Astrocyte (in vitro differentiated cells and primary cell): ENCODE data around the gene SDSL. TPM values are rescaled to one million over a fixed set of nuclear protein-coding genes. Genes with fewer than 3 reads are reported as not detected.

ENCODE experiments used
- DNase-seq: peaks from one replicate; pipeline ENCODE4 v3.0.0-alpha.2; 2010; ENCODE audit warnings: low read depth
- FAIRE-seq: peaks from 2 replicates; lab custom pipeline; 2011; peaks lifted over from hg19 to GRCh38; lab: Jason Lieb, UNC
- H2AFZ ChIP-seq: 2 replicates; pipeline ENCODE4 v1.6.0; 2012; ENCODE audit warnings: low read depth, low read length, inconsistent platforms
- H3K27ac ChIP-seq: 2 replicates; pipeline ENCODE4 v1.5.1; 2011; ENCODE audit warnings: low read depth, low read length, inconsistent platforms
- H3K27me3 ChIP-seq: 2 replicates; pipeline ENCODE4 v1.6.0; 2011; ENCODE audit warnings: low read length, inconsistent platforms; ENCODE audit not compliant: insufficient read depth
- H3K36me3 ChIP-seq: 2 replicates; pipeline ENCODE4 v1.5.1; 2011; ENCODE audit warnings: low read length, inconsistent platforms; ENCODE audit not compliant: insufficient read depth
- H3K4me1 ChIP-seq: 2 replicates; pipeline ENCODE4 v1.5.1; 2011; ENCODE audit warnings: low read length, inconsistent platforms; ENCODE audit not compliant: insufficient read depth
- H3K4me2 ChIP-seq: 2 replicates; pipeline ENCODE4 v1.6.0; 2012; ENCODE audit warnings: low read length, inconsistent platforms
- H3K4me3 ChIP-seq: 2 replicates; pipeline ENCODE4 v1.5.1; 2011; ENCODE audit warnings: low read depth, mild to moderate bottlenecking, low read length, inconsistent platforms; ENCODE audit not compliant: insufficient read depth
- H3K79me2 ChIP-seq: 2 replicates; pipeline ENCODE4 v1.6.0; 2012; ENCODE audit warnings: mild to moderate bottlenecking, low read length, inconsistent platforms; ENCODE audit not compliant: insufficient read depth
- H3K9ac ChIP-seq: 2 replicates; pipeline ENCODE4 v1.6.0; 2012; ENCODE audit warnings: mild to moderate bottlenecking, low read length, inconsistent platforms
- H3K9me3 ChIP-seq: 2 replicates; pipeline ENCODE4 v1.5.1; 2012; ENCODE audit warnings: low read depth, mild to moderate bottlenecking, low read length, inconsistent platforms; ENCODE audit not compliant: insufficient read depth
- H4K20me1 ChIP-seq: 2 replicates; pipeline ENCODE4 v1.6.0; 2012; ENCODE audit warnings: low read length, inconsistent platforms; ENCODE audit not compliant: insufficient read depth
- H3K27ac Mint-ChIP-seq: one replicate; pipeline ENCODE4 v1.8.0; 2021; ENCODE audit warnings: mild to moderate bottlenecking, mixed read lengths; ENCODE audit not compliant: unreplicated experiment
- H3K27me3 Mint-ChIP-seq: one replicate; pipeline ENCODE4 v1.8.0; 2021; ENCODE audit warnings: low read depth, mixed read lengths; ENCODE audit not compliant: unreplicated experiment
- H3K36me3 Mint-ChIP-seq: one replicate; pipeline ENCODE4 v1.8.0; 2021; ENCODE audit warnings: low read depth, mixed read lengths; ENCODE audit not compliant: unreplicated experiment
- H3K4me1 Mint-ChIP-seq: one replicate; pipeline ENCODE4 v1.8.0; 2021; ENCODE audit warnings: low read depth, mixed read lengths; ENCODE audit not compliant: unreplicated experiment
- H3K4me3 Mint-ChIP-seq: one replicate; pipeline ENCODE4 v1.8.0; 2021; ENCODE audit warnings: mild to moderate bottlenecking, moderate library complexity, mixed read lengths; ENCODE audit not compliant: unreplicated experiment
- H3K9me3 Mint-ChIP-seq: one replicate; pipeline ENCODE4 v1.8.0; 2021; ENCODE audit warnings: mild to moderate bottlenecking, mixed read lengths; ENCODE audit not compliant: unreplicated experiment
- EZH2 ChIP-seq: IDR thresholded peaks from 2 replicates; pipeline ENCODE4 v1.6.1; 2012; ENCODE audit warnings: mild to moderate bottlenecking, low read length, inconsistent platforms; ENCODE audit not compliant: insufficient read depth
- total RNA-seq: library from RNA; stranded (reverse); gene quantifications from 2 replicates; pipeline ENCODE4 v1.2.1, GENCODE V29; 2021
- TF ChIP-seq, protein P1 (sequence below): IDR thresholded peaks from 2 replicates; pipeline ENCODE4 v1.5.1; 2011; ENCODE audit warnings: low read depth, mild to moderate bottlenecking, inconsistent platforms, low read length, moderate library complexity; ENCODE audit not compliant: insufficient read depth

Gene SDSL
- total RNA-seq, 1 donor from 2014 or later, result 9.5 TPM

DNA sequence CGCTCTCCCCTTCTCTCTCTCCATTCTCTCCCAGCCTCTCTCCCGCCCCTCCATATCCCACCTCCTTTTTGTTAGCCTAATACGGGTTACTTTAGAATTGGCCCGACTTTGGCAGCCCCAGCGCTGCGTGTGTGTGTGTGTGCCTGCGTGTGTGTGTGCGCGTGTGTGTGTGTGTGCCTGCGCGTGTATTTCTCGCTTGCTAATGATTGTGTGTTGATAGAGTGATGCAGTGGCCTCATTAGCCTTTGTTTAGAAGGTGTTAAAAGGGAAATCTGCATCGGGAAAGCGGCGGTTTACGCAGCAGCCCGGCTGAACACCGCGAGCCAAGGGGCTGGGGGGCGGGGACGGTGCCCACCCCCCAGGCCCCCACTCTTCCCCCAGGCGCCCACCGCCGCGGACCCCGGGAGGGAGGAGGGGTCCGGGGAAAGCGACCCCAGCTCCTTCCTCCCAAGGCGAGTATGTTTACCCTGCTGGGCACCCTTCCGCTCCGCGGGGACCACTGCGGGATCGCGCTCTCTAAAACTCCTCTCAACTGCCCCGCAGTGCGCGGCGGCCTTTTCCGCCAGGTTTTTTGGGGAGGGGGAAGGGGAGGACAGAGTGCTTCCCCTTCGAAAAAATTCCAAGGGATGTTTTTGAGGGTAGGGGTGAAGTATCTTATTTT, 56.3 kb downstream of the SDSL start:
- peaks cover 5% of the 10 kb centered on the region for H3K4me1 Mint-ChIP-seq
- H3K27ac ChIP-seq, result no peak overlapping the region
- H3K9me3 Mint-ChIP-seq, result peaks cover 18% of the 10 kb centered on the region
- no peak overlapping the region for H3K4me3 ChIP-seq
- H3K36me3 Mint-ChIP-seq, result peaks cover 4% of the 10 kb centered on the region
- H3K4me3 Mint-ChIP-seq, result no peak overlapping the region
- H3K9me3 ChIP-seq, result no peaks in the 10 kb centered on the region
- H3K79me2 ChIP-seq, result no peaks in the 10 kb centered on the region
- FAIRE-seq, result no peak
- H3K27me3 Mint-ChIP-seq, result peaks cover 88% of the 10 kb centered on the region
- H3K4me1 ChIP-seq, result no peaks in the 10 kb centered on the region
- no peak overlapping the region for H3K4me2 ChIP-seq
- H4K20me1 ChIP-seq, result peaks cover 2% of the 10 kb centered on the region
- H3K9ac ChIP-seq, result no peak overlapping the region
- H3K27me3 ChIP-seq, result peaks cover 63% of the 10 kb centered on the region
- no peak overlapping the region for H3K27ac Mint-ChIP-seq
- no peak for DNase-seq
- TF ChIP-seq, protein P1, sequence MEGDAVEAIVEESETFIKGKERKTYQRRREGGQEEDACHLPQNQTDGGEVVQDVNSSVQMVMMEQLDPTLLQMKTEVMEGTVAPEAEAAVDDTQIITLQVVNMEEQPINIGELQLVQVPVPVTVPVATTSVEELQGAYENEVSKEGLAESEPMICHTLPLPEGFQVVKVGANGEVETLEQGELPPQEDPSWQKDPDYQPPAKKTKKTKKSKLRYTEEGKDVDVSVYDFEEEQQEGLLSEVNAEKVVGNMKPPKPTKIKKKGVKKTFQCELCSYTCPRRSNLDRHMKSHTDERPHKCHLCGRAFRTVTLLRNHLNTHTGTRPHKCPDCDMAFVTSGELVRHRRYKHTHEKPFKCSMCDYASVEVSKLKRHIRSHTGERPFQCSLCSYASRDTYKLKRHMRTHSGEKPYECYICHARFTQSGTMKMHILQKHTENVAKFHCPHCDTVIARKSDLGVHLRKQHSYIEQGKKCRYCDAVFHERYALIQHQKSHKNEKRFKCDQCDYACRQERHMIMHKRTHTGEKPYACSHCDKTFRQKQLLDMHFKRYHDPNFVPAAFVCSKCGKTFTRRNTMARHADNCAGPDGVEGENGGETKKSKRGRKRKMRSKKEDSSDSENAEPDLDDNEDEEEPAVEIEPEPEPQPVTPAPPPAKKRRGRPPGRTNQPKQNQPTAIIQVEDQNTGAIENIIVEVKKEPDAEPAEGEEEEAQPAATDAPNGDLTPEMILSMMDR, result no peak
- peak; percentile 56 for TF ChIP-seq EZH2
- H2AFZ ChIP-seq, result no peak overlapping the region
- H3K36me3 ChIP-seq, result no peaks in the 10 kb centered on the region

- Histone ChIP-seq H3K36me3 (no peaks in the 10 kb centered on the region), H3K4me3 (no peak overlapping the region), H2AFZ (no peak overlapping the region), H4K20me1 (no peaks in the 10 kb centered on the region), H3K4me2 (peak overlapping the region; percentile 35), H3K4me1 (no peaks in the 10 kb centered on the region), H3K79me2 (no peaks in the 10 kb centered on the region), H3K27ac (no peak overlapping the region), H3K9me3 (no peaks in the 10 kb centered on the region), H3K9ac (no peak overlapping the region), H3K27me3 (peaks cover 59% of the 10 kb centered on the region)
- Mint-ChIP-seq H3K4me3 (no peak overlapping the region), H3K9me3 (peaks cover 15% of the 10 kb centered on the region), H3K4me1 (peaks cover 4% of the 10 kb centered on the region), H3K27me3 (peaks cover 88% of the 10 kb centered on the region), H3K27ac (no peak overlapping the region), H3K36me3 (peaks cover 3% of the 10 kb centered on the region)
- FAIRE-seq, result no peak
- no peak for DNase-seq
- TF ChIP-seq, protein P1, result no peak
- TF ChIP-seq EZH2, result peak; percentile 19
Measured at GRCh38 chr12:113479216-113479589, 57.0 kb downstream of the SDSL start.

GRCh38 chr12:113479590-113480335, 57.6 kb downstream of the SDSL start:
- no peak overlapping the region for H3K4me3 Mint-ChIP-seq
- H3K4me1 Mint-ChIP-seq, result peaks cover 3% of the 10 kb centered on the region
- H3K79me2 ChIP-seq, result no peaks in the 10 kb centered on the region
- no peaks in the 10 kb centered on the region for H3K4me1 ChIP-seq
- peaks cover 86% of the 10 kb centered on the region for H3K27me3 Mint-ChIP-seq
- no peak for FAIRE-seq
- no peaks in the 10 kb centered on the region for H3K9me3 ChIP-seq
- TF ChIP-seq, protein P1, result no peak
- TF ChIP-seq EZH2, result peak; percentile 76
- H3K36me3 Mint-ChIP-seq, result no peaks in the 10 kb centered on the region
- peaks cover 12% of the 10 kb centered on the region for H3K9me3 Mint-ChIP-seq
- no peaks in the 10 kb centered on the region for H3K36me3 ChIP-seq
- no peak overlapping the region for H3K27ac ChIP-seq
- peak; percentile 15 for DNase-seq
- no peaks in the 10 kb centered on the region for H4K20me1 ChIP-seq
- no peak overlapping the region for H3K27ac Mint-ChIP-seq
- H2AFZ ChIP-seq, result no peak overlapping the region
- H3K27me3 ChIP-seq, result peaks cover 54% of the 10 kb centered on the region
- no peak overlapping the region for H3K4me3 ChIP-seq
- no peak overlapping the region for H3K9ac ChIP-seq
- peak overlapping the region; percentile 35 for H3K4me2 ChIP-seq
